K562 (cell line): Measurements from ENCODE around the gene CCL4L2. TPM values are rescaled to one million over a fixed set of nuclear protein-coding genes. Genes with fewer than 3 reads are reported as not detected.

Experiments
- ATAC-seq: fragments of 200-7000 bp; cut with Tn5 transposase; 3 replicates; pipeline ENCODE4 v1.9.1; 2020; ENCODE audit warnings: moderate library complexity
- BruUV-seq: library from RNA; stranded (reverse); fragments of 400-500 nt; replicated peaks from 2 replicates; lab custom pipeline; 2021; lab: Mats Ljungman, UMichigan
- CTCF ChIA-PET: fragments of 300-600 bp; formaldehyde crosslinking; extraction: SDS; loops from one replicate; lab custom pipeline; 2021; ENCODE audit warnings: low intra/inter-chr PET ratio; lab: Yijun Ruan, JAX
- POLR2A ChIA-PET: fragments of 300-600, 350-650 bp; sonication (Branson Sonifier 250); formaldehyde crosslinking; extraction: SDS; loops from one replicate; lab custom pipeline; 2021; ENCODE audit warnings: antibody characterized with exemption, inconsistent platforms; lab: Yijun Ruan, JAX
- DNase-seq, 4 experiments: peaks; one replicate each; pipeline versions ENCODE4 v3.0.0 to v3.0.0-alpha.2; 2011 to 2018; ENCODE audit warnings: low spot score in 3 of 4, mixed read lengths in 3 of 4; ENCODE audit errors: extremely low read depth in 1 of 4
- FAIRE-seq: peaks from 2 replicates; lab custom pipeline; 2011; peaks lifted over from hg19 to GRCh38; lab: Jason Lieb, UNC
- H2AFZ ChIP-seq: 2 replicates; pipeline ENCODE4 v1.6.0; 2011; ENCODE audit warnings: low read depth, low read length, control low read depth, inconsistent platforms
- H3K27ac ChIP-seq: fragments of 200-600 bp; 3 replicates; pipeline ENCODE4 v1.8.0; 2011; ENCODE audit warnings: low read depth, mild to moderate bottlenecking, control low read depth, inconsistent platforms, low read length, moderate library complexity, mixed read lengths; ENCODE audit errors: extremely low read depth
- H3K27me3 ChIP-seq, 2 experiments: fragments of 300-600 bp in 1 of 2; 2 replicates in 1 of 2; 3 replicates in 1 of 2; pipeline versions ENCODE4 v1.6.0 to v1.8.0; 2011; ENCODE audit warnings: inconsistent platforms in 2 of 2, low read length in 2 of 2, mild to moderate bottlenecking in 1 of 2, mixed read lengths in 1 of 2, moderate library complexity in 1 of 2; ENCODE audit not compliant: control insufficient read depth in 2 of 2, insufficient read depth in 2 of 2
- H3K36me3 ChIP-seq: fragments of 300-600 bp; 3 replicates; pipeline ENCODE4 v1.8.0; 2011; ENCODE audit warnings: mild to moderate bottlenecking, low read length, inconsistent platforms; ENCODE audit not compliant: control insufficient read depth, insufficient read depth
- H3K4me1 ChIP-seq, 2 experiments: fragments of 200-600 bp in 1 of 2; replicated peaks in 1 of 2; 2 replicates in 1 of 2; 3 replicates in 1 of 2; pipeline versions ENCODE4 v1.5.1 to v1.8.0; 2011; ENCODE audit warnings: inconsistent platforms in 2 of 2, low read length in 2 of 2, mild to moderate bottlenecking in 1 of 2, mixed read lengths in 1 of 2, moderate library complexity in 1 of 2; ENCODE audit not compliant: control insufficient read depth in 2 of 2, insufficient read depth in 2 of 2
- H3K4me2 ChIP-seq: 2 replicates; pipeline ENCODE4 v1.6.1; 2011; ENCODE audit warnings: low read length, control low read depth, inconsistent platforms, mixed read lengths; ENCODE audit not compliant: insufficient read depth
- H3K4me3 ChIP-seq: fragments of 200-600 bp; sonication (generic), shearing (Covaris generic); 2 replicates; pipeline ENCODE4 v1.5.1; 2016; ENCODE audit warnings: control low read depth, inconsistent platforms
- H3K79me2 ChIP-seq: fragments of 200-600 bp; 3 replicates; pipeline ENCODE4 v1.8.0; 2011; ENCODE audit warnings: low read length, inconsistent platforms; ENCODE audit not compliant: control insufficient read depth, insufficient read depth
- H3K9ac ChIP-seq, 2 experiments: 2 replicates each; pipeline versions ENCODE4 v1.6.0 to v1.6.1; 2011; ENCODE audit warnings: low read depth in 2 of 2, low read length in 2 of 2, control low read depth in 1 of 2, inconsistent platforms in 1 of 2, mild to moderate bottlenecking in 1 of 2, mixed read lengths in 1 of 2; ENCODE audit not compliant: insufficient read depth in 1 of 2
- H3K9me1 ChIP-seq: one replicate; pipeline ENCODE4 v1.6.0; 2011; ENCODE audit warnings: inconsistent platforms, mild to moderate bottlenecking, low read length, moderate library complexity; ENCODE audit not compliant: control insufficient read depth, insufficient read depth
- H3K9me3 ChIP-seq: replicated peaks from 2 replicates; pipeline ENCODE4 v1.5.1; 2011; ENCODE audit warnings: low read depth, low read length, inconsistent platforms; ENCODE audit not compliant: control insufficient read depth, insufficient read depth
- H4K20me1 ChIP-seq: replicated peaks from 2 replicates; pipeline ENCODE4 v1.6.1; 2011; ENCODE audit warnings: low read length, inconsistent platforms, mixed read lengths; ENCODE audit not compliant: control insufficient read depth, insufficient read depth
- AFF1 ChIP-seq, 2 experiments: fragments of 450-650 bp; IDR thresholded peaks; 2 replicates each; pipeline ENCODE4 v1.6.1; 2018; ENCODE audit warnings: mild to moderate bottlenecking in 2 of 2, low read depth in 1 of 2; ENCODE audit not compliant: partially characterized antibody in 2 of 2
- ATF1 ChIP-seq, 2 experiments: fragments of 450-650 bp in 1 of 2; IDR thresholded peaks; 2 replicates each; pipeline ENCODE4 v1.6.1; 2016; ENCODE audit warnings: missing compliant biosample characterization in 1 of 2, missing genetic modification characterization in 1 of 2
- BRD9 ChIP-seq: fragments of 450-650 bp; IDR thresholded peaks from 2 replicates; pipeline ENCODE4 v1.6.1; 2018; ENCODE audit warnings: low read depth; ENCODE audit not compliant: partially characterized antibody
- CEBPB ChIP-seq: fragments of 450-650 bp; IDR thresholded peaks from 2 replicates; pipeline ENCODE4 v1.6.1; 2016; ENCODE audit warnings: missing genetic modification characterization, missing compliant biosample characterization
- ERF ChIP-seq: fragments of 450-650 bp; formaldehyde crosslinking; IDR thresholded peaks from 2 replicates; pipeline ENCODE4 v1.4.0; 2020; ENCODE audit warnings: mild to moderate bottlenecking, mixed read lengths
- FOXO4 ChIP-seq: fragments of 450-650 bp; formaldehyde crosslinking; IDR thresholded peaks from 2 replicates; pipeline ENCODE4 v1.4.0; 2020; ENCODE audit warnings: mild to moderate bottlenecking, moderate library complexity
- HMGN3 ChIP-seq: IDR thresholded peaks from 2 replicates; pipeline ENCODE4 v1.6.1; 2011; ENCODE audit warnings: borderline replicate concordance, low read depth, mild to moderate bottlenecking, mixed read lengths, low read length; ENCODE audit not compliant: insufficient read length; ENCODE audit errors: extremely low read depth
- MYC ChIP-seq, 2 experiments: fragments of 250-450 bp in 1 of 2; sonication (Bioruptor Pico) in 1 of 2; IDR thresholded peaks; 2 replicates each; pipeline versions ENCODE4 v1.5.1 to v1.6.1; 2012 to 2021; ENCODE audit warnings: low read depth in 2 of 2, borderline replicate concordance in 1 of 2, improper control_type of control experiment in 1 of 2, low read length in 1 of 2, mild to moderate bottlenecking in 1 of 2, moderate library complexity in 1 of 2
- NCOA6 ChIP-seq: fragments of 450-650 bp; IDR thresholded peaks from 2 replicates; pipeline ENCODE4 v1.6.1; 2017; ENCODE audit warnings: mild to moderate bottlenecking
- NR2C2 ChIP-seq, 2 experiments: fragments of 200-800 bp in 1 of 2; sonication (Bioruptor generic) in 1 of 2; sonication (generic) in 1 of 2; formaldehyde crosslinking in 1 of 2; IDR thresholded peaks; 2 replicates each; pipeline versions ENCODE4 v1.6.1 to v1.8.0; 2016 to 2022; ENCODE audit warnings: mild to moderate bottlenecking in 1 of 2, missing compliant biosample characterization in 1 of 2, missing genetic modification characterization in 1 of 2, missing genetic modification reagents in 1 of 2
- PHF20 ChIP-seq: fragments of 450-650 bp; IDR thresholded peaks from 2 replicates; pipeline ENCODE4 v1.6.1; 2018; ENCODE audit not compliant: partially characterized antibody
- PPARD ChIP-seq: fragments of 250-450 bp; sonication (Bioruptor Pico); IDR thresholded peaks from 2 replicates; pipeline ENCODE4 v1.8.0; 2022; ENCODE audit warnings: inconsistent platforms, mild to moderate bottlenecking, moderate library complexity
- RNF219 ChIP-seq: fragments of 250-450 bp; sonication (Bioruptor Pico); IDR thresholded peaks from 2 replicates; pipeline ENCODE4 v1.5.0; 2022; ENCODE audit warnings: mild to moderate bottlenecking
- SMAD1 ChIP-seq: fragments of 150-350 bp; IDR thresholded peaks from 2 replicates; pipeline ENCODE4 v1.6.1; 2014; ENCODE audit warnings: low read length, low read depth; ENCODE audit not compliant: partially characterized antibody
- SMARCA5 ChIP-seq: fragments of 450-650 bp; IDR thresholded peaks from 2 replicates; pipeline ENCODE4 v1.6.1; 2016
- WGBS: fragments of 100-300 bp; shearing (Covaris generic); methylation state at CpG from one replicate; pipeline ENCODE4 v1.1.6; 2016; ENCODE audit warnings: low coverage, mixed read lengths; ENCODE audit not compliant: insufficient coverage; ENCODE audit errors: missing lambda C conversion rate; 5-methylcytosine and 5-hydroxymethylcytosine counted together
- in situ Hi-C: fragments of 300-500 bp; cut with MboI; formaldehyde crosslinking; loops from 4 replicates; pipeline ENCODE4 v1.15.0; 2018; ENCODE audit warnings: inconsistent platforms, mixed read lengths
- intact Hi-C: fragments of 100-400 bp; cut with micrococcal nuclease; formaldehyde crosslinking; loops from 2 replicates; pipeline ENCODE4 v1.14.2; 2022
- polyA plus RNA-seq, 8 experiments: library from polyadenylated mRNA; depleted of rRNA in 4 of 8; stranded (reverse) in 5 of 8; unstranded in 3 of 8; fragments of >200 nt; fragmentation: Nextera tagmentation in 2 of 8; fragmentation: Illumina TruSeq in 1 of 8; extraction: Ambion mirVana in 2 of 8; extraction: Trizol in 1 of 8; gene quantifications; 2 replicates each; pipeline versions ENCODE4 v1.2.1 to v1.2.3, GENCODE V29; 2011 to 2014; ENCODE audit warnings: inconsistent platforms in 1 of 8, missing spikeins in 1 of 8
- total RNA-seq, 7 experiments: library from RNA; depleted of rRNA in 6 of 7; stranded (reverse); fragments of >200 nt in 6 of 7; fragmentation: Illumina TruSeq in 2 of 7; extraction: Trizol in 2 of 7; gene quantifications; 2 replicates each; pipeline versions ENCODE4 v1.2.1 to v1.2.3, GENCODE V29; 2011 to 2021; ENCODE audit warnings: low replicate concordance in 1 of 7

Gene CCL4L2
- total and polyA plus RNA-seq, 9 of the 15 experiments (the other 6 are each of a cell fraction or from before 2014, with no cell fraction given) = 0.11 to 0.51 (median 0.38) TPM; not detected in 6

- Histone ChIP-seq H4K20me1 (no peaks in the 10 kb centered on the region), H3K27ac (no peak overlapping the region), H2AFZ (no peak overlapping the region), H3K9ac (no peak overlapping the region), H3K27me3 (peaks cover 0 to 11% of the 10 kb centered on the region in 2 experiments; a peak in 3 of 5 replicates), H3K4me1 (no peaks in the 10 kb centered on the region), H3K4me3 (no peak overlapping the region), H3K9me3 (no peaks in the 10 kb centered on the region), H3K36me3 (no peaks in the 10 kb centered on the region), H3K4me2 (no peak overlapping the region), H3K9me1 (no peaks in the 10 kb centered on the region), H3K79me2 (no peaks in the 10 kb centered on the region)
- DNase-seq (no peak), FAIRE-seq (no peak), ATAC-seq (no peak)
- no TSS peak for BruUV-seq
- intact Hi-C loops = no loop called here
- ChIA-PET POLR2A (no interaction called here), CTCF (no interaction called here)
- 0% methylated on average over 4 of the region's 4 CpGs for WGBS
- in situ Hi-C loops = loop anchor here (25.0 kb wide), 2 partner anchors 150 to 1950 kb away; no protein-coding TSS in a partner anchor
- TF ChIP-seq NCOA6 (no peak), CEBPB (tag) (no peak), MYC (IDR thresholded peaks at IDR 0.05; ENCODE audit: low read depth, low read length) (no peak), MYC (CRISPR knock-in tag; IDR thresholded peaks at IDR 0.05; ENCODE audit: borderline replicate concordance, low read depth) (no peak), SMAD1 (no peak), HMGN3 (no peak), BRD9 (no peak), RNF219 (CRISPR knock-in tag) (no peak), PPARD (CRISPR knock-in tag) (no peak), ERF (CRISPR knock-in tag) (no peak), SMARCA5 (no peak), PHF20 (no peak), NR2C2 (CRISPR knock-in tag; IDR thresholded peaks at IDR 0.05) (no peak), NR2C2 (tag; IDR thresholded peaks at IDR 0.05) (no peak), ATF1 (CRISPR knock-in tag; IDR thresholded peaks at IDR 0.05) (no peak), ATF1 (tag; IDR thresholded peaks at IDR 0.05) (no peak), AFF1 (IDR thresholded peaks at IDR 0.05; ENCODE audit: low read depth in 1 of 2, partially characterized antibody in 2 of 2) (no peak), FOXO4 (CRISPR knock-in tag) (no peak)
These were observed 1.4 kb downstream of the CCL4L2 start for GRCh38 chr17:36212272-36212605.
